Kidney (tissue), 14 donors: Measurements from ENCODE around the gene CLASP2. TPM values are rescaled to one million over a fixed set of nuclear protein-coding genes. Genes with fewer than 3 reads are reported as not detected.

Experiments
- DNase-seq, 5 donors: peaks; one replicate each; pipeline ENCODE4 v3.0.0-alpha.2; 2013 to 2020
- FAIRE-seq: peaks from 2 replicates; lab custom pipeline; 2012; peaks lifted over from hg19 to GRCh38; lab: Jason Lieb, UNC
- H3K27ac ChIP-seq, 2 donors: one replicate each; pipeline ENCODE4 v1.7.0; 2013; ENCODE audit warnings: low read depth in 2 of 2, low read length in 2 of 2, inconsistent platforms in 1 of 2
- H3K27me3 ChIP-seq: one replicate; pipeline ENCODE4 v1.7.1; 2013; ENCODE audit warnings: low read length, inconsistent platforms; ENCODE audit not compliant: control insufficient read depth, insufficient read depth
- H3K36me3 ChIP-seq, 3 donors: one replicate each; pipeline versions ENCODE4 v1.7.0 to v1.7.1; 2013; ENCODE audit warnings: low read length in 3 of 3, control low read depth in 1 of 3, inconsistent platforms in 1 of 3; ENCODE audit not compliant: insufficient read depth in 3 of 3, control insufficient read depth in 2 of 3
- H3K4me1 ChIP-seq, 3 donors: one replicate each; pipeline versions ENCODE4 v1.7.0 to v1.7.1; 2013; ENCODE audit warnings: low read length in 3 of 3, inconsistent platforms in 1 of 3, low read depth in 1 of 3; ENCODE audit not compliant: control insufficient read depth in 2 of 3, insufficient read depth in 2 of 3
- H3K4me3 ChIP-seq, 3 donors: one replicate each; pipeline versions ENCODE4 v1.7.0 to v1.8.1; 2013; ENCODE audit warnings: low read length in 3 of 3, control low read depth in 1 of 3, inconsistent platforms in 1 of 3
- H3K9ac ChIP-seq, 3 donors: one replicate each; pipeline versions ENCODE4 v1.7.0 to v1.7.1; 2013; ENCODE audit warnings: low read length in 3 of 3, control low read depth in 1 of 3, inconsistent platforms in 1 of 3
- H3K9me3 ChIP-seq, 3 donors: one replicate each; pipeline versions ENCODE4 v1.7.0 to v1.7.1; 2013; ENCODE audit warnings: low read length in 3 of 3, control low read depth in 1 of 3, inconsistent platforms in 1 of 3; ENCODE audit not compliant: control insufficient read depth in 2 of 3, insufficient read depth in 1 of 3
- intact Hi-C: fragments of 100-400 bp; cut with DNase I; formaldehyde crosslinking; loops from one replicate; pipeline ENCODE4 v1.11.1; 2022
- polyA plus RNA-seq: library from polyadenylated mRNA; stranded (reverse); fragments of 350-450 nt; fragmentation: Illumina TruSeq; extraction: RNeasy Lipid Tissue Mini Kit (QIAGEN cat#74804); gene quantifications from one replicate; pipeline ENCODE4 v1.2.3, GENCODE V29; 2014; ENCODE audit warnings: low read depth, low replicate concordance; ENCODE audit not compliant: insufficient read depth
- total RNA-seq: library from RNA; stranded (reverse); fragmentation: NEBNext Ultra II Directional; extraction: Animal tissue kit (Norgen Biotek cat#: 25700); gene quantifications from one replicate; pipeline ENCODE4 v1.2.1, GENCODE V29; 2021
- TF ChIP-seq, protein P1 (sequence below): IDR thresholded peaks from 3 replicates; pipeline ENCODE4 v1.5.1; 2012; ENCODE audit warnings: mild to moderate bottlenecking, moderate library complexity, borderline replicate concordance; ENCODE audit not compliant: insufficient read depth; ENCODE audit errors: extremely low read depth
- donor health status: control.
- donor health status: control.
- donor health status: control.
- donor health status: control.
- donor health status: control.
- donor health status: DM: yes; HTN: yes; CAD: no.
- donor health status: Normal renal cell carcinoma (clear cell type).

CLASP2 gene
- total and polyA plus RNA-seq, 2 donors from 2014 or later, result 8.8 to 58.5 TPM

DNA sequence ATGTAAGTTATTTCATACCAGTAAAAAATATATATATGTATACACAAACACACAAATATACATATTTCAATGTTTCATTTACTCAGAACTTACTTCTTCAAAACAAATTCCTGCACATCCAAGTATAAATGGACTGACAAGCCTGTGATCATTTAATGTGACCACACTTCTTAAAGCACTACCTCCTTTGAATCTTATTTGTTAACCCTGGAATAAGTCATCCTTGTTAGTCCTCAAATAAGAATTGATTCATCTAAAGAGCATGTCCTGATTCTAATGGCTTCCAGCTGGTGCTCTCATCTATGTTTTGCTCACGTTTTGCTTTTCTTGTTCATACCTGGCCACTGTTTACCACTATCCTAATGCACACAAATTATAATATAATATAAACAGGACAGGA, 173.9 kb downstream of the CLASP2 start:
- H3K4me3 ChIP-seq, result no peak overlapping the region
- DNase-seq (no peak), FAIRE-seq (no peak)
- no peaks in the 10 kb centered on the region for H3K27me3 ChIP-seq
- no peak overlapping the region for H3K27ac ChIP-seq
- H3K9me3 ChIP-seq, result no peaks in the 10 kb centered on the region
- H3K36me3 ChIP-seq, result peaks cover 3 to 5% (median 5%) of the 10 kb centered on the region in 3 donors
- no peaks in the 10 kb centered on the region for H3K4me1 ChIP-seq
- no peak overlapping the region for H3K9ac ChIP-seq
- TF ChIP-seq, protein P1, sequence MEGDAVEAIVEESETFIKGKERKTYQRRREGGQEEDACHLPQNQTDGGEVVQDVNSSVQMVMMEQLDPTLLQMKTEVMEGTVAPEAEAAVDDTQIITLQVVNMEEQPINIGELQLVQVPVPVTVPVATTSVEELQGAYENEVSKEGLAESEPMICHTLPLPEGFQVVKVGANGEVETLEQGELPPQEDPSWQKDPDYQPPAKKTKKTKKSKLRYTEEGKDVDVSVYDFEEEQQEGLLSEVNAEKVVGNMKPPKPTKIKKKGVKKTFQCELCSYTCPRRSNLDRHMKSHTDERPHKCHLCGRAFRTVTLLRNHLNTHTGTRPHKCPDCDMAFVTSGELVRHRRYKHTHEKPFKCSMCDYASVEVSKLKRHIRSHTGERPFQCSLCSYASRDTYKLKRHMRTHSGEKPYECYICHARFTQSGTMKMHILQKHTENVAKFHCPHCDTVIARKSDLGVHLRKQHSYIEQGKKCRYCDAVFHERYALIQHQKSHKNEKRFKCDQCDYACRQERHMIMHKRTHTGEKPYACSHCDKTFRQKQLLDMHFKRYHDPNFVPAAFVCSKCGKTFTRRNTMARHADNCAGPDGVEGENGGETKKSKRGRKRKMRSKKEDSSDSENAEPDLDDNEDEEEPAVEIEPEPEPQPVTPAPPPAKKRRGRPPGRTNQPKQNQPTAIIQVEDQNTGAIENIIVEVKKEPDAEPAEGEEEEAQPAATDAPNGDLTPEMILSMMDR, result no peak
- intact Hi-C loops, result no loop called here

DNA sequence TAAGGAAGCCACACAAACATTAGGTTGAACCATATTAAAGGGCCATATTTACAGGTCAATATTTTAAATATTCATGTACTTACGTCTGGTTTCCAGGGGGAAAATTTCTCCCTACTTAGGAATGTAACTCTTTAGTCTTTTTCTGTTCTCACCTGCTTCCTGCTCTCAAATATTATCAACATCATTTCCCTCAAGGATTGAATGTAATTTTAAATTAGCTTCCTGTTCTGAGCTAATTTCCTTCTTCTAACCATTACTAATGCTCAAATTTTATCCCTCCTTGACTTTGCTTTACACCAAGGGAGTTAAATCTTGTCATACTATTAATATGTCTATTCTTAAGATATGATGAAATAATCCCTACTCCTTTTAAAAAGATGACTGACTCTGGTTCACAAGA, 174.5 kb downstream of the CLASP2 start:
- no peak overlapping the region for H3K9ac ChIP-seq
- TF ChIP-seq, protein P1, result no peak
- DNase-seq, result no peak
- no peak overlapping the region for H3K27ac ChIP-seq
- H3K4me1 ChIP-seq, result no peaks in the 10 kb centered on the region
- FAIRE-seq, result no peak
- no peaks in the 10 kb centered on the region for H3K27me3 ChIP-seq
- H3K36me3 ChIP-seq, result peaks cover under 1 to 5% (median 5%) of the 10 kb centered on the region in 3 donors
- H3K4me3 ChIP-seq, result no peak overlapping the region
- H3K9me3 ChIP-seq, result no peaks in the 10 kb centered on the region
- intact Hi-C loops, result no loop called here

DNA sequence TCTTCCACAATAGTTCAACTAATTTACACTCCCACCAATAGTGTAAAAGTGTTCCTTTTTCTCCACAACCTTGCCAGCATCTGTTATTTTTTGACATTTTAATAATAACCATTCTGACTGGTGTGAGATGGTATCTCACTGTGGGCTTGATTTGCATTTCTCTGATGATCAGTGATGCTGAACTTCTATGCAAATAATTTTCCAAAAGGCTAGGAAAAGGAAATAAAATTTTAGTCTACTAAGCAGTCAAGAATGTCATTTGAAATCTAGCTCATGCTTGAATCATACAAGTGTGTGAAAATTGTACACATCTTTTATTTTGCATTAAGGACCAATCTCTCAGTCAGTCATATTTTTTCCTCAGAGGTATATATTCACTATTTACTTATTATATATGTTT, 176.1 kb downstream of the CLASP2 start:
- no peak overlapping the region for H3K9ac ChIP-seq
- no peaks in the 10 kb centered on the region for H3K27me3 ChIP-seq
- DNase-seq (no peak), FAIRE-seq (no peak)
- TF ChIP-seq, protein P1, result no peak
- peaks cover 0 to 5% (median 5%) of the 10 kb centered on the region in 3 donors for H3K36me3 ChIP-seq
- intact Hi-C loops, result no loop called here
- no peaks in the 10 kb centered on the region for H3K4me1 ChIP-seq
- H3K9me3 ChIP-seq, result no peaks in the 10 kb centered on the region
- H3K4me3 ChIP-seq, result no peak overlapping the region
- no peak overlapping the region for H3K27ac ChIP-seq
